Natural killer cell (primary cell): ENCODE results near the gene BTBD19. TPM values are rescaled to one million over a fixed set of nuclear protein-coding genes. Genes with fewer than 3 reads are reported as not detected.

Experiments
- ATAC-seq, 3 donors: fragments of 150-1000 bp in 2 of 3; fragments of 200-7000 bp in 1 of 3; cut with Tn5 transposase; 1 replicate in 1 of 3; 2 replicates in 2 of 3; pipeline ENCODE4 v1.10.0; 2021; ENCODE audit warnings: mild to moderate bottlenecking in 2 of 3, moderate library complexity in 2 of 3
- DNase-seq, 2 donors: peaks; one replicate each; pipeline versions ENCODE4 v3.0.0 to v3.0.0-alpha.2; 2013 to 2021; ENCODE audit warnings: mixed read lengths in 1 of 2
- H3K27ac ChIP-seq: one replicate; pipeline ENCODE4 v1.5.1; 2013; ENCODE audit warnings: mild to moderate bottlenecking, low read length
- H3K27me3 ChIP-seq: one replicate; pipeline ENCODE4 v1.6.1; 2013; ENCODE audit warnings: low read length; ENCODE audit not compliant: control insufficient read depth, insufficient read depth
- H3K36me3 ChIP-seq: one replicate; pipeline ENCODE4 v1.6.1; 2013; ENCODE audit warnings: low read length; ENCODE audit not compliant: control insufficient read depth, insufficient read depth
- H3K4me1 ChIP-seq: one replicate; pipeline ENCODE4 v1.6.1; 2013; ENCODE audit warnings: low read length; ENCODE audit not compliant: control insufficient read depth, insufficient read depth
- H3K4me3 ChIP-seq: one replicate; pipeline ENCODE4 v1.5.1; 2013; ENCODE audit warnings: low read length
- H3K9me3 ChIP-seq: one replicate; pipeline ENCODE4 v1.6.1; 2013; ENCODE audit warnings: low read length; ENCODE audit not compliant: control insufficient read depth, insufficient read depth
- H3K27ac Mint-ChIP-seq, 2 donors: one replicate each; pipeline ENCODE4 v1.8.0; 2022; ENCODE audit warnings: mild to moderate bottlenecking in 2 of 2, mixed read lengths in 2 of 2, moderate library complexity in 1 of 2
- H3K27me3 Mint-ChIP-seq, 2 donors: one replicate each; pipeline ENCODE4 v1.8.0; 2022; ENCODE audit warnings: low read depth in 2 of 2, mixed read lengths in 2 of 2
- H3K36me3 Mint-ChIP-seq: one replicate; pipeline ENCODE4 v1.8.0; 2022; ENCODE audit warnings: mixed read lengths
- H3K4me1 Mint-ChIP-seq, 2 donors: one replicate each; pipeline ENCODE4 v1.8.0; 2022; ENCODE audit warnings: mixed read lengths in 2 of 2
- H3K4me3 Mint-ChIP-seq: one replicate; pipeline ENCODE4 v1.8.0; 2022; ENCODE audit warnings: mild to moderate bottlenecking, moderate library complexity, mixed read lengths
- H3K9me3 Mint-ChIP-seq, 2 donors: one replicate each; pipeline ENCODE4 v1.8.0; 2022; ENCODE audit warnings: mixed read lengths in 2 of 2
- WGBS: methylation state at CpG from one replicate; pipeline ENCODE4 v1.1.7; 2013; ENCODE audit warnings: missing lambda C conversion rate; ENCODE audit not compliant: insufficient coverage; 5-methylcytosine and 5-hydroxymethylcytosine counted together
- intact Hi-C: fragments of 100-400 bp; cut with micrococcal nuclease; formaldehyde crosslinking; loops from one replicate; pipeline ENCODE4 v1.14.2; 2022
- total RNA-seq, 4 donors: library from RNA; stranded (reverse); fragments of 120-200 nt in 1 of 4; gene quantifications; one replicate each; pipeline versions ENCODE4 v1.2.3 to v1.2.4, GENCODE V29; 2013 to 2022
- TF ChIP-seq, protein P1 (sequence below): fragments of 200-600 bp; IDR thresholded peaks from one replicate; pipeline ENCODE4 v1.8.0; 2022; ENCODE audit warnings: antibody characterized with exemption

Gene BTBD19
- total RNA-seq, 3 donors from 2014 or later (not counting 1 experiment from before 2014, with no cell fraction given) = 4.4 to 5.7 (median 4.9) TPM

DNA sequence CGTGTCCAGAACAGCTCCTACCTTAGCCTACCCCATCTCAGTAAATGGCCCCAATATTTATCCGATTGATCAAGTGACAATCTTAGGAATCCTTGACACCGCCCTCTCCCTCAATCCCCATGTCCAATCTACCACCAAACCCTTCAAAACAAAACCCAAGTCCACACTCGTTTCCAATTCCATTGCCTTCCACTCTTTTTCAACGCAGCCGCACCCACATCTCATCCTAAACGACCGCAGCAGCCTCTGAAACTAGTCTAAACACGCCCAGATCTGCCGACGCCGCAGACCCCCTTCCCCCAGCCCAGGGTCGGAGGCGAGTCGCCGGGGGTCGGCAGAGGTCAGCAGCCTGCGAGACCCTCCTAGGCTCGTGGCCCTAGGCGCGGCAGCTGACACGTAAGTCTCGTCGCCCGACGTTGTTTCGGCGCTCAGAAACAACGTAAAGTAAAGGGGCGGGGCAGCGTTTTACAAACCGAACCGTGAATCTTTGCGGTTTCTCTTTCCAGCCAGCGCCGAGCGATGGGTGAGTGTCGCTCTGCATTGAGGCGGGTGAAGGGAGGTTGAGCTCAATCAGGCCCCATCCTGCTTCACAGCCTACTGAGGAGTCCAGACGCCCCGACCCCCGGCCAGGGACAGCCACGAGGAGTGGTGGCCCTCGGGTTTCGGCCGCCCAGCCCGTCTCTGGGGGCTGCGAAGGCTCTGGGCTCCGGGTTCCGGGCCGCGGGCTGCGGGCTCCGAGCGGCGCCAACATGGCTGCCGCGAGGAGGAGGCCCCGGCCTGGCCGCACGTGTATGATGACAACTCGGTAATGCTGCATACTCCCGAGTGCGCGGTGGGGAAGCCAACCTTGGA is 33.0 kb upstream of the BTBD19 start, which contains the start of gene RPS8:
Gene RPS8, plus strand, starts transcription at position 463 of the 852 bp plus-strand sequence. Its CDS starts 57 bp downstream, at position 520.
- H3K4me1 Mint-ChIP-seq = peaks cover 30 to 36% of the 10 kb centered on the region in 2 donors
- TF ChIP-seq, protein P1, sequence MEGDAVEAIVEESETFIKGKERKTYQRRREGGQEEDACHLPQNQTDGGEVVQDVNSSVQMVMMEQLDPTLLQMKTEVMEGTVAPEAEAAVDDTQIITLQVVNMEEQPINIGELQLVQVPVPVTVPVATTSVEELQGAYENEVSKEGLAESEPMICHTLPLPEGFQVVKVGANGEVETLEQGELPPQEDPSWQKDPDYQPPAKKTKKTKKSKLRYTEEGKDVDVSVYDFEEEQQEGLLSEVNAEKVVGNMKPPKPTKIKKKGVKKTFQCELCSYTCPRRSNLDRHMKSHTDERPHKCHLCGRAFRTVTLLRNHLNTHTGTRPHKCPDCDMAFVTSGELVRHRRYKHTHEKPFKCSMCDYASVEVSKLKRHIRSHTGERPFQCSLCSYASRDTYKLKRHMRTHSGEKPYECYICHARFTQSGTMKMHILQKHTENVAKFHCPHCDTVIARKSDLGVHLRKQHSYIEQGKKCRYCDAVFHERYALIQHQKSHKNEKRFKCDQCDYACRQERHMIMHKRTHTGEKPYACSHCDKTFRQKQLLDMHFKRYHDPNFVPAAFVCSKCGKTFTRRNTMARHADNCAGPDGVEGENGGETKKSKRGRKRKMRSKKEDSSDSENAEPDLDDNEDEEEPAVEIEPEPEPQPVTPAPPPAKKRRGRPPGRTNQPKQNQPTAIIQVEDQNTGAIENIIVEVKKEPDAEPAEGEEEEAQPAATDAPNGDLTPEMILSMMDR = no peak

DNA sequence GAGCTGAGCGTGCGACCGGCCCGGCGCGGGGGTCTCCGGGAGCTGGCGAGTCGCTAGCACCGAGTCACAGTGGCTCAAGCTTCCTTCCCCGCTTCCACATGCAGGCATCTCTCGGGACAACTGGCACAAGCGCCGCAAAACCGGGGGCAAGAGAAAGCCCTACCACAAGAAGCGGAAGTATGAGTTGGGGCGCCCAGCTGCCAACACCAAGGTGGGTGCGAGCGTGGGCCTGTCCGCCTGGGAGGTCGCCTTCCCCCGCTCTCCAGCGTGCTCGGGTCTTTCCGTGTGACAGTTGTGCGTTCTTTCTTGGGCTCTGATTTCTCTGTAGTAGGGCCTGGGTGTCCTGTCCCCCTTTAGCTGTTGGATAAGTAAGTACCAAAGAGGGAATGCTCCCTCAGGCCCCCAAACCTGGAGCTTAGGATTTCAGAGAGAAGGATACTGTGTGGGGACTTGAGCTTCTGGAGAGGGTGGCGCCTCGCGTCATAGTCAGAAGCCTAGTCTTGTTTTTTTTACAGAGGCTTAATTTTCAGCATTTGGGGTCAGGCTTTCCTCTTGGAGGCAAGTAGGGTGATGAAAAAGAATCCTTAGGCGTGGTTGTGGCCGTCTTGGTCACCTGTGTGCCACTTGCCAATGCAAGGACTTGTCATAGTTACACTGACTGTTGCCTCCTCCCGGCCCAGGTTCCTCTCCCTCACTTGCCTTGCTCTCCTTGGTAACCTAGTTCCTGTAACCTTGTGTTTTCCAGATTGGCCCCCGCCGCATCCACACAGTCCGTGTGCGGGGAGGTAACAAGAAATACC is 32.2 kb upstream of the BTBD19 start:
- no peaks in the 10 kb centered on the region for H3K36me3 Mint-ChIP-seq
- Histone ChIP-seq H3K9me3 (no peaks in the 10 kb centered on the region), H3K27ac (peak overlapping the region; percentile 85), H3K4me1 (peaks cover 26% of the 10 kb centered on the region), H3K27me3 (no peaks in the 10 kb centered on the region), H3K36me3 (peaks cover 29% of the 10 kb centered on the region), H3K4me3 (peak overlapping the region; percentile 65)
- H3K27me3 Mint-ChIP-seq = no peaks in the 10 kb centered on the region
- no peaks in the 10 kb centered on the region for H3K9me3 Mint-ChIP-seq
- H3K4me1 Mint-ChIP-seq = peaks cover 30 to 36% of the 10 kb centered on the region in 2 donors
- ATAC-seq (peak; percentile 35 to 51 (median 39)), DNase-seq (peak in 1 of 2 donors; percentile 55)
- WGBS = 7% methylated on average over 36 of the region's 36 CpGs
- peak overlapping the region; percentile 92 to 97 for H3K27ac Mint-ChIP-seq
- H3K4me3 Mint-ChIP-seq = peak overlapping the region; percentile 99
- TF ChIP-seq, protein P1 = no peak
- intact Hi-C loops = loop anchor here (2.0 to 5.0 kb wide), 4 partner anchors 37 to 911 kb away; partner anchors contain the start of genes GPBP1L1, HECTD3, KIF2C and RNU5D-1

More for the DNA sequence above, 33.0 kb upstream of the BTBD19 start, which contains the start of gene RPS8:
- peaks cover 26% of the 10 kb centered on the region for H3K36me3 ChIP-seq
- H3K27ac ChIP-seq = peak within 1 kb of the TSS; percentile 85
- peak; percentile 84 to 96 for DNase-seq
- H3K9me3 ChIP-seq = no peaks in the 10 kb centered on the region
- no peaks in the 10 kb centered on the region for H3K27me3 ChIP-seq
- no peaks in the 10 kb centered on the region for H3K9me3 Mint-ChIP-seq
- under 1% methylated on average over 65 of the region's 65 CpGs for WGBS
- peak within 1 kb of the TSS; percentile 92 to 97 for H3K27ac Mint-ChIP-seq
- peak within 1 kb of the TSS; percentile 65 for H3K4me3 ChIP-seq
- peak within 1 kb of the TSS; percentile 99 for H3K4me3 Mint-ChIP-seq
- no peaks in the 10 kb centered on the region for H3K36me3 Mint-ChIP-seq
- intact Hi-C loops = loop anchor here (2.0 to 5.0 kb wide), 4 partner anchors 37 to 912 kb away; partner anchors contain the start of genes GPBP1L1, HECTD3, KIF2C and RNU5D-1
- no peaks in the 10 kb centered on the region for H3K27me3 Mint-ChIP-seq
- peak; percentile 83 to 89 (median 86) for ATAC-seq
- H3K4me1 ChIP-seq = peaks cover 26% of the 10 kb centered on the region

DNA sequence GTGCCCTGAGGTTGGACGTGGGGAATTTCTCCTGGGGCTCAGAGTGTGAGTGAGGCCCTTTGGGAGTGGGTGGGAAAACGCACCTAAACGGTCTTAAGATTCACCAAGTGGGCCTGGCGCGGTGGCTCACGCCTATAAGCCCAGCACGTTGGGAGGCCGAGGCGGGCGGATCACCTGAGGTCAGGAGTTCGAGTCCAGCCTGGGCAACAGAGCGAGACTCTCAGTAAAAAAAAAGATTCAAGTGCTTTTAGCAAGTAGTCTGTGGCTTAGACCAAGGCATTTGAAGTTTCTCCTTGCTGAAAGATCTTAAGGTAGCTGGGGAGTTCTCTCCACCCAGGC is 31.6 kb upstream of the BTBD19 start:
- TF ChIP-seq, protein P1 = no peak
- H3K27ac Mint-ChIP-seq = peak overlapping the region; percentile 92 to 97
- H3K4me1 Mint-ChIP-seq = peaks cover 30 to 36% of the 10 kb centered on the region in 2 donors
- Histone ChIP-seq H3K27ac (peak overlapping the region; percentile 85), H3K4me3 (peak overlapping the region; percentile 65), H3K9me3 (no peaks in the 10 kb centered on the region), H3K36me3 (peaks cover 32% of the 10 kb centered on the region), H3K27me3 (no peaks in the 10 kb centered on the region), H3K4me1 (peaks cover 26% of the 10 kb centered on the region)
- no peak for DNase-seq
- no peaks in the 10 kb centered on the region for H3K9me3 Mint-ChIP-seq
- no peak for ATAC-seq
- H3K36me3 Mint-ChIP-seq = no peaks in the 10 kb centered on the region
- 55% methylated on average over 12 of the region's 12 CpGs for WGBS
- H3K27me3 Mint-ChIP-seq = no peaks in the 10 kb centered on the region
- intact Hi-C loops = loop anchor here (5.0 kb wide), 2 partner anchors 236 to 911 kb away; partner anchors contain the start of genes GPBP1L1, HECTD3, TMEM69 and UROD
- H3K4me3 Mint-ChIP-seq = peak overlapping the region; percentile 99
